Astrocyte (in vitro differentiated cells and primary cell): ENCODE measurements around the gene METTL26. TPM values are rescaled to one million over a fixed set of nuclear protein-coding genes. Genes with fewer than 3 reads are reported as not detected.

Experiments used
- DNase-seq: peaks from one replicate; pipeline ENCODE4 v3.0.0-alpha.2; 2010; ENCODE audit warnings: low read depth
- FAIRE-seq: peaks from 2 replicates; lab custom pipeline; 2011; peaks lifted over from hg19 to GRCh38; lab: Jason Lieb, UNC
- H2AFZ ChIP-seq: 2 replicates; pipeline ENCODE4 v1.6.0; 2012; ENCODE audit warnings: low read depth, low read length, inconsistent platforms
- H3K27ac ChIP-seq: 2 replicates; pipeline ENCODE4 v1.5.1; 2011; ENCODE audit warnings: low read depth, low read length, inconsistent platforms
- H3K27me3 ChIP-seq: 2 replicates; pipeline ENCODE4 v1.6.0; 2011; ENCODE audit warnings: low read length, inconsistent platforms; ENCODE audit not compliant: insufficient read depth
- H3K36me3 ChIP-seq: 2 replicates; pipeline ENCODE4 v1.5.1; 2011; ENCODE audit warnings: low read length, inconsistent platforms; ENCODE audit not compliant: insufficient read depth
- H3K4me1 ChIP-seq: 2 replicates; pipeline ENCODE4 v1.5.1; 2011; ENCODE audit warnings: low read length, inconsistent platforms; ENCODE audit not compliant: insufficient read depth
- H3K4me2 ChIP-seq: 2 replicates; pipeline ENCODE4 v1.6.0; 2012; ENCODE audit warnings: low read length, inconsistent platforms
- H3K4me3 ChIP-seq: 2 replicates; pipeline ENCODE4 v1.5.1; 2011; ENCODE audit warnings: low read depth, mild to moderate bottlenecking, low read length, inconsistent platforms; ENCODE audit not compliant: insufficient read depth
- H3K79me2 ChIP-seq: 2 replicates; pipeline ENCODE4 v1.6.0; 2012; ENCODE audit warnings: mild to moderate bottlenecking, low read length, inconsistent platforms; ENCODE audit not compliant: insufficient read depth
- H3K9ac ChIP-seq: 2 replicates; pipeline ENCODE4 v1.6.0; 2012; ENCODE audit warnings: mild to moderate bottlenecking, low read length, inconsistent platforms
- H3K9me3 ChIP-seq: 2 replicates; pipeline ENCODE4 v1.5.1; 2012; ENCODE audit warnings: low read depth, mild to moderate bottlenecking, low read length, inconsistent platforms; ENCODE audit not compliant: insufficient read depth
- H4K20me1 ChIP-seq: 2 replicates; pipeline ENCODE4 v1.6.0; 2012; ENCODE audit warnings: low read length, inconsistent platforms; ENCODE audit not compliant: insufficient read depth
- H3K27ac Mint-ChIP-seq: one replicate; pipeline ENCODE4 v1.8.0; 2021; ENCODE audit warnings: mild to moderate bottlenecking, mixed read lengths; ENCODE audit not compliant: unreplicated experiment
- H3K27me3 Mint-ChIP-seq: one replicate; pipeline ENCODE4 v1.8.0; 2021; ENCODE audit warnings: low read depth, mixed read lengths; ENCODE audit not compliant: unreplicated experiment
- H3K36me3 Mint-ChIP-seq: one replicate; pipeline ENCODE4 v1.8.0; 2021; ENCODE audit warnings: low read depth, mixed read lengths; ENCODE audit not compliant: unreplicated experiment
- H3K4me1 Mint-ChIP-seq: one replicate; pipeline ENCODE4 v1.8.0; 2021; ENCODE audit warnings: low read depth, mixed read lengths; ENCODE audit not compliant: unreplicated experiment
- H3K4me3 Mint-ChIP-seq: one replicate; pipeline ENCODE4 v1.8.0; 2021; ENCODE audit warnings: mild to moderate bottlenecking, moderate library complexity, mixed read lengths; ENCODE audit not compliant: unreplicated experiment
- H3K9me3 Mint-ChIP-seq: one replicate; pipeline ENCODE4 v1.8.0; 2021; ENCODE audit warnings: mild to moderate bottlenecking, mixed read lengths; ENCODE audit not compliant: unreplicated experiment
- EZH2 ChIP-seq: IDR thresholded peaks from 2 replicates; pipeline ENCODE4 v1.6.1; 2012; ENCODE audit warnings: mild to moderate bottlenecking, low read length, inconsistent platforms; ENCODE audit not compliant: insufficient read depth
- total RNA-seq: library from RNA; stranded (reverse); gene quantifications from 2 replicates; pipeline ENCODE4 v1.2.1, GENCODE V29; 2021
- TF ChIP-seq, protein P1 (sequence below): IDR thresholded peaks from 2 replicates; pipeline ENCODE4 v1.5.1; 2011; ENCODE audit warnings: low read depth, mild to moderate bottlenecking, inconsistent platforms, low read length, moderate library complexity; ENCODE audit not compliant: insufficient read depth

The METTL26 gene
- total RNA-seq, 1 donor from 2014 or later = 56.4 TPM

DNA sequence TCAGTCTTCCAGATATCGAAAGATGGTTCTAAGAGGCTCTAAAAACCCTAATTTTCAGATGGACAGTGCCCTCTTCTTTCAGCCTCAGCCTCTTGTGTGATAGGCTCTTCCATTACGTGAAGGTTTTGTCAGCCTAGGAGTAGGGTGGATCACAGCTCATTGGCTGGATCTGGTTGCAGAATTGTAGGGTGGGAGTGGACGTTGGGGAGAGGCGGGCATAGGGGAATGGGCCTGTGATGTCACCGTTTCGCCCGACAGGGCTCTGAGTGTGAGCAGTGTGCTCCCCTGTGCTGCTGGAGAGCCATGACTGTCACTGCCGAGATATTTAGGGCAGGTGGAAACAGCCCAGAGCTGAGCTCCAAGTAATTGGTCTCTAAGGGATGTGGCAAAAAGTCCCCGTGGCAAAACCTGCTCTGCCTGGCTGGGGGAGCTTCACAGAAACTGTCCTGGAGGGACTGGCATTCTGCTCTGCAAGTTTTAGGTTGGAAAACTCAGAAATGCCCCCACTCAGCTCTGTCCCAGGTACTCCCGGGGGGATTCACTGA is 11.5 kb downstream of the METTL26 start:
- no peak for FAIRE-seq
- H3K27ac Mint-ChIP-seq = no peak overlapping the region
- no peak overlapping the region for H3K27ac ChIP-seq

DNA sequence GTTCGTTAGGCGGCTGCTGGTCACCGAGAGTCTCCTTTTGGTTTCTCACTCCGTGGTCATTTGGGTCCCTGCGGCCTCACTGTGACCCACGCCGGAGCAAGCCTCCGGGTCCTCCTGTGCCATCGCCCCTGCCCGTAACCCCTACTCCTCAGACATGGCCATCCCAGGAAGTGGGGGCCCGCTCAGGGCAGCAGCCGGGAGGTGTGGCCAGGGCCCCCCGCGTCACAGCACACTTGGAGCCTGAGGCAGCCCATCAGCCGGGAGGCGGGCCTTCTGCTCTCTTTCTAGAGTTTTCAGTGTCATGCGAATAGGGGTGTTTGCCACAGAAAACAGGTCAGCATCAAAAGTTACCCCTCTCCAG is 13.2 kb downstream of the METTL26 start:
- peaks cover 26% of the 10 kb centered on the region for H4K20me1 ChIP-seq
- TF ChIP-seq, protein P1, sequence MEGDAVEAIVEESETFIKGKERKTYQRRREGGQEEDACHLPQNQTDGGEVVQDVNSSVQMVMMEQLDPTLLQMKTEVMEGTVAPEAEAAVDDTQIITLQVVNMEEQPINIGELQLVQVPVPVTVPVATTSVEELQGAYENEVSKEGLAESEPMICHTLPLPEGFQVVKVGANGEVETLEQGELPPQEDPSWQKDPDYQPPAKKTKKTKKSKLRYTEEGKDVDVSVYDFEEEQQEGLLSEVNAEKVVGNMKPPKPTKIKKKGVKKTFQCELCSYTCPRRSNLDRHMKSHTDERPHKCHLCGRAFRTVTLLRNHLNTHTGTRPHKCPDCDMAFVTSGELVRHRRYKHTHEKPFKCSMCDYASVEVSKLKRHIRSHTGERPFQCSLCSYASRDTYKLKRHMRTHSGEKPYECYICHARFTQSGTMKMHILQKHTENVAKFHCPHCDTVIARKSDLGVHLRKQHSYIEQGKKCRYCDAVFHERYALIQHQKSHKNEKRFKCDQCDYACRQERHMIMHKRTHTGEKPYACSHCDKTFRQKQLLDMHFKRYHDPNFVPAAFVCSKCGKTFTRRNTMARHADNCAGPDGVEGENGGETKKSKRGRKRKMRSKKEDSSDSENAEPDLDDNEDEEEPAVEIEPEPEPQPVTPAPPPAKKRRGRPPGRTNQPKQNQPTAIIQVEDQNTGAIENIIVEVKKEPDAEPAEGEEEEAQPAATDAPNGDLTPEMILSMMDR = no peak
- TF ChIP-seq EZH2 = no peak
- Mint-ChIP-seq H3K4me3 (no peak overlapping the region), H3K27me3 (no peaks in the 10 kb centered on the region), H3K9me3 (no peaks in the 10 kb centered on the region), H3K36me3 (peaks cover 9% of the 10 kb centered on the region), H3K27ac (no peak overlapping the region), H3K4me1 (peaks cover 4% of the 10 kb centered on the region)
- H3K79me2 ChIP-seq = peaks cover 2% of the 10 kb centered on the region
- H3K27me3 ChIP-seq = no peaks in the 10 kb centered on the region
- peak overlapping the region; percentile 79 for H3K4me2 ChIP-seq
- H3K9me3 ChIP-seq = no peaks in the 10 kb centered on the region
- H3K4me1 ChIP-seq = peaks cover 29% of the 10 kb centered on the region
- H3K27ac ChIP-seq = peak overlapping the region; percentile 51
- no peak for DNase-seq
- H3K9ac ChIP-seq = peak overlapping the region; percentile 17
- H2AFZ ChIP-seq = no peak overlapping the region
- no peaks in the 10 kb centered on the region for H3K36me3 ChIP-seq
- no peak for FAIRE-seq
- H3K4me3 ChIP-seq = no peak overlapping the region

More for the DNA sequence above, 11.5 kb downstream of the METTL26 start:
- Histone ChIP-seq H3K9me3 (no peaks in the 10 kb centered on the region), H3K36me3 (no peaks in the 10 kb centered on the region), H3K4me3 (no peak overlapping the region), H4K20me1 (peaks cover 26% of the 10 kb centered on the region), H3K9ac (no peak overlapping the region), H3K27me3 (no peaks in the 10 kb centered on the region), H3K4me2 (no peak overlapping the region), H3K4me1 (peaks cover 29% of the 10 kb centered on the region), H3K79me2 (peaks cover 2% of the 10 kb centered on the region), H2AFZ (no peak overlapping the region)
- Mint-ChIP-seq H3K27me3 (no peaks in the 10 kb centered on the region), H3K36me3 (peaks cover 7% of the 10 kb centered on the region), H3K9me3 (no peaks in the 10 kb centered on the region), H3K4me3 (no peak overlapping the region), H3K4me1 (peaks cover 4% of the 10 kb centered on the region)
- TF ChIP-seq EZH2 = no peak
- TF ChIP-seq, protein P1 = no peak
- no peak for DNase-seq

DNA sequence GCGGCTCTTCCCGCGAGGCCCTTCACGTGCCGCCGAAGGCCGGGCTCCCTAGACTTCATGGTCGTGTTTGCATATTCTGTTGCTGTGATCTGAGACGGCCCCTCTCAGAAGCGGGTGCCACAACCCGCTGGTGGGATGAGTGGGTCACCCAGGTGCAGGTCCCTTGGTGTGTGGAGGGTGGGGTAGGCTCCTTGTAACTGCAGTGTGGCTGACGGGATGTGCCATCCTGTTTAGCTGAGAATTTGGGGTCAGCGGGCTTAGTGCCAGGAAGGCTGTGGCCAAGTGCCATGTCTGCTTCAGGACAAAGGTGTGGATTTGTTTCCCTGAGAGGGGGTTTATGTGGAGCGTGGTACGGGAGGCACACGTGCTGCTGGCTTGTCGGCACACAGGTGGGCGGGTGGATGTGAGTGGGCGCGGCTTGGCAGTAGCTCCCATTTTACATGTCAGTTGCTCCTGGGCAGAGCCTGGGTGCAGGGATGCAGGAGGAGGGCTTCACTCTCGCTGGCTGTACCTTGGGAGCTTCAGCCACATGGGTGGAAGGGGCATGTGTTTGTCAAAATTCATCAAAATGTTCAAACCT is 14.5 kb downstream of the METTL26 start:
- peaks cover 1% of the 10 kb centered on the region for H3K4me1 Mint-ChIP-seq
- no peak overlapping the region for H3K9ac ChIP-seq
- peaks cover 3% of the 10 kb centered on the region for H3K36me3 Mint-ChIP-seq
- no peak overlapping the region for H3K27ac ChIP-seq
- DNase-seq = no peak
- no peaks in the 10 kb centered on the region for H3K27me3 Mint-ChIP-seq
- H2AFZ ChIP-seq = no peak overlapping the region
- H3K9me3 Mint-ChIP-seq = no peaks in the 10 kb centered on the region
- FAIRE-seq = no peak
- no peak overlapping the region for H3K4me3 Mint-ChIP-seq
- peaks cover 20% of the 10 kb centered on the region for H3K4me1 ChIP-seq
- H3K9me3 ChIP-seq = no peaks in the 10 kb centered on the region
- H3K79me2 ChIP-seq = peaks cover 2% of the 10 kb centered on the region
- H4K20me1 ChIP-seq = peaks cover 27% of the 10 kb centered on the region
- H3K4me3 ChIP-seq = peak overlapping the region; percentile 14
- H3K4me2 ChIP-seq = peak overlapping the region; percentile 79
- H3K27ac Mint-ChIP-seq = peak overlapping the region; percentile 34
- TF ChIP-seq, protein P1 = no peak
- no peak for TF ChIP-seq EZH2
- no peaks in the 10 kb centered on the region for H3K36me3 ChIP-seq
- H3K27me3 ChIP-seq = no peaks in the 10 kb centered on the region
